Lower lobe of right lung (tissue), 2 donors: ENCODE results near the gene BBX. TPM values are rescaled to one million over a fixed set of nuclear protein-coding genes. Genes with fewer than 3 reads are reported as not detected.

Source experiments
- ATAC-seq, 2 donors: fragments of 200-7000 bp; cut with Tn5 transposase; one replicate each; pipeline ENCODE4 v1.9.1; 2020 to 2022; ENCODE audit warnings: mild to moderate bottlenecking in 2 of 2, moderate library complexity in 2 of 2
- DNase-seq: peaks from one replicate; pipeline ENCODE4 v3.0.0-alpha.2; 2020
- H3K27ac ChIP-seq: fragments of 200-600 bp; one replicate; pipeline ENCODE4 v1.8.0; 2022
- H3K27me3 ChIP-seq: fragments of 200-600 bp; one replicate; pipeline ENCODE4 v1.8.0; 2022; ENCODE audit warnings: low read depth
- H3K36me3 ChIP-seq: fragments of 200-600 bp; one replicate; pipeline ENCODE4 v1.8.0; 2022; ENCODE audit warnings: mild to moderate bottlenecking
- H3K4me1 ChIP-seq: fragments of 200-600 bp; one replicate; pipeline ENCODE4 v1.8.0; 2022
- H3K4me3 ChIP-seq: fragments of 200-600 bp; one replicate; pipeline ENCODE4 v1.8.0; 2022; ENCODE audit warnings: mild to moderate bottlenecking
- H3K9me3 ChIP-seq: fragments of 200-600 bp; one replicate; pipeline ENCODE4 v1.8.0; 2022
- CTCF ChIP-seq: fragments of 200-600 bp; IDR thresholded peaks from one replicate; pipeline ENCODE4 v1.8.0; 2022; ENCODE audit warnings: antibody characterized with exemption, mild to moderate bottlenecking
- intact Hi-C: fragments of 100-400 bp; cut with DNase I; formaldehyde crosslinking; loops from one replicate; pipeline ENCODE4 v1.11.0; 2022
- total RNA-seq: library from RNA; stranded (reverse); fragmentation: NEBNext Ultra II Directional; extraction: Animal tissue kit (Norgen Biotek cat#: 25700); gene quantifications from one replicate; pipeline ENCODE4 v1.2.1, GENCODE V29; 2021
- donor health status: DM: no; HTN: yes; CAD: no; lungs with severe emphysema.

The BBX gene
- total RNA-seq, 1 donor from 2014 or later = 58.3 TPM

GRCh38 chr3:107630779-107631178 is 108.0 kb downstream of the BBX start:
- Histone ChIP-seq H3K4me3 (no peak overlapping the region), H3K27ac (no peak overlapping the region), H3K27me3 (no peaks in the 10 kb centered on the region), H3K9me3 (no peaks in the 10 kb centered on the region), H3K36me3 (no peaks in the 10 kb centered on the region), H3K4me1 (no peaks in the 10 kb centered on the region)
- no peak for TF ChIP-seq CTCF
- ATAC-seq (no peak), DNase-seq (no peak)
- intact Hi-C loops = no loop called here

- Histone ChIP-seq H3K4me3 (no peak overlapping the region), H3K36me3 (no peaks in the 10 kb centered on the region), H3K9me3 (no peaks in the 10 kb centered on the region), H3K27me3 (no peaks in the 10 kb centered on the region), H3K27ac (no peak overlapping the region), H3K4me1 (no peaks in the 10 kb centered on the region)
- ATAC-seq (no peak), DNase-seq (no peak)
- intact Hi-C loops = no loop called here
- TF ChIP-seq CTCF = no peak
Observed at GRCh38 chr3:107632576-107632975, 109.8 kb downstream of the BBX start.

GRCh38 chr3:107633327-107634098 is 110.8 kb downstream of the BBX start:
- H3K9me3 ChIP-seq = no peaks in the 10 kb centered on the region
- DNase-seq (no peak), ATAC-seq (no peak)
- intact Hi-C loops = no loop called here
- no peak overlapping the region for H3K27ac ChIP-seq
- H3K36me3 ChIP-seq = no peaks in the 10 kb centered on the region
- no peak for TF ChIP-seq CTCF
- H3K4me1 ChIP-seq = no peaks in the 10 kb centered on the region
- no peak overlapping the region for H3K4me3 ChIP-seq
- H3K27me3 ChIP-seq = no peaks in the 10 kb centered on the region

GRCh38 chr3:107634099-107634489 is 111.3 kb downstream of the BBX start:
- ATAC-seq (no peak), DNase-seq (no peak)
- TF ChIP-seq CTCF = no peak
- intact Hi-C loops = no loop called here
- no peaks in the 10 kb centered on the region for H3K27me3 ChIP-seq
- no peak overlapping the region for H3K27ac ChIP-seq
- no peaks in the 10 kb centered on the region for H3K4me1 ChIP-seq
- H3K9me3 ChIP-seq = no peaks in the 10 kb centered on the region
- H3K36me3 ChIP-seq = no peaks in the 10 kb centered on the region
- no peak overlapping the region for H3K4me3 ChIP-seq

- Histone ChIP-seq H3K27ac (no peak overlapping the region), H3K4me3 (no peak overlapping the region), H3K9me3 (no peaks in the 10 kb centered on the region), H3K36me3 (no peaks in the 10 kb centered on the region), H3K4me1 (no peaks in the 10 kb centered on the region), H3K27me3 (no peaks in the 10 kb centered on the region)
- DNase-seq = no peak
- no peak for ATAC-seq
- no peak for TF ChIP-seq CTCF
- intact Hi-C loops = no loop called here
Observed at GRCh38 chr3:107637416-107638183, 114.8 kb downstream of the BBX start.
